Measurements from ENCODE around the gene SYP. TPM values are rescaled to one million over a fixed set of nuclear protein-coding genes. Genes with fewer than 3 reads are reported as not detected.

SYP gene
- total RNA-seq, 1 experiment from 2014 or later, result 0.75 TPM

- Mint-ChIP-seq H3K4me3 (ENCODE audit: unreplicated experiment) (no peak overlapping the region), H3K27me3 (ENCODE audit: insufficient read depth, unreplicated experiment) (no peaks in the 10 kb centered on the region), H3K36me3 (ENCODE audit: insufficient read depth, unreplicated experiment) (peaks cover 24% of the 10 kb centered on the region), H3K9me3 (ENCODE audit: unreplicated experiment) (peaks cover 14% of the 10 kb centered on the region), H3K4me1 (ENCODE audit: insufficient read depth, unreplicated experiment) (peaks cover 5% of the 10 kb centered on the region), H3K27ac (ENCODE audit: low read depth, unreplicated experiment) (no peak overlapping the region)
- intact Hi-C loops (cut with micrococcal nuclease), result no loop called here
- BruUV-seq (replicated peaks), result no TSS peak
- POLR2A ChIA-PET, result no interaction called here
- no peak for TF ChIP-seq CTCF (IDR thresholded peaks at IDR 0.05; ENCODE audit: unreplicated experiment)
- CTCF ChIA-PET, result no interaction called here
- no peak for DNase-seq (ENCODE audit: unreplicated experiment)
Observed at GRCh38 chrX:49243166-49243565, 43.2 kb upstream of the SYP start.

- peak; percentile 16 for DNase-seq (ENCODE audit: unreplicated experiment)
- BruUV-seq (replicated peaks), result no TSS peak
- Mint-ChIP-seq H3K36me3 (ENCODE audit: insufficient read depth, unreplicated experiment) (peaks cover 24% of the 10 kb centered on the region), H3K9me3 (ENCODE audit: unreplicated experiment) (peaks cover 14% of the 10 kb centered on the region), H3K27ac (ENCODE audit: low read depth, unreplicated experiment) (no peak overlapping the region), H3K4me3 (ENCODE audit: unreplicated experiment) (no peak overlapping the region), H3K27me3 (ENCODE audit: insufficient read depth, unreplicated experiment) (no peaks in the 10 kb centered on the region), H3K4me1 (ENCODE audit: insufficient read depth, unreplicated experiment) (peaks cover 5% of the 10 kb centered on the region)
- intact Hi-C loops (cut with micrococcal nuclease), result no loop called here
- ChIA-PET POLR2A (no interaction called here), CTCF (no interaction called here)
- no peak for TF ChIP-seq CTCF (IDR thresholded peaks at IDR 0.05; ENCODE audit: unreplicated experiment)
Observed at GRCh38 chrX:49242545-49243066, 42.6 kb upstream of the SYP start.

- no peak for TF ChIP-seq CTCF (IDR thresholded peaks at IDR 0.05; ENCODE audit: unreplicated experiment)
- Mint-ChIP-seq H3K4me3 (ENCODE audit: unreplicated experiment) (no peak overlapping the region), H3K36me3 (ENCODE audit: insufficient read depth, unreplicated experiment) (peaks cover 6% of the 10 kb centered on the region), H3K27ac (ENCODE audit: low read depth, unreplicated experiment) (no peak overlapping the region), H3K9me3 (ENCODE audit: unreplicated experiment) (peaks cover 6% of the 10 kb centered on the region), H3K27me3 (ENCODE audit: insufficient read depth, unreplicated experiment) (no peaks in the 10 kb centered on the region), H3K4me1 (ENCODE audit: insufficient read depth, unreplicated experiment) (peaks cover 11% of the 10 kb centered on the region)
- intact Hi-C loops (cut with micrococcal nuclease), result no loop called here
- ChIA-PET POLR2A (interaction anchor here (1.5 kb wide), 1 partner anchor 10 kb away, joined by 3 read pairs; no protein-coding TSS in a partner anchor), CTCF (interaction anchor here (0.7 to 2.1 kb wide), 2 partner anchors 46 to 68 kb away, joined by 3 to 5 read pairs; no protein-coding TSS in a partner anchor)
- no peak for DNase-seq (ENCODE audit: unreplicated experiment)
- no TSS peak for BruUV-seq (replicated peaks)
Observed at GRCh38 chrX:49238735-49239134, 38.7 kb upstream of the SYP start.

GRCh38 chrX:49237060-49237459, 37.1 kb upstream of the SYP start:
- H3K4me3 Mint-ChIP-seq (ENCODE audit: unreplicated experiment), result peak overlapping the region; percentile 24
- no peaks in the 10 kb centered on the region for H3K36me3 Mint-ChIP-seq (ENCODE audit: insufficient read depth, unreplicated experiment)
- POLR2A ChIA-PET, result no interaction called here
- no peak overlapping the region for H3K27ac Mint-ChIP-seq (ENCODE audit: low read depth, unreplicated experiment)
- TF ChIP-seq CTCF (IDR thresholded peaks at IDR 0.05; ENCODE audit: unreplicated experiment), result no peak
- intact Hi-C loops (cut with micrococcal nuclease), result no loop called here
- no peaks in the 10 kb centered on the region for H3K27me3 Mint-ChIP-seq (ENCODE audit: insufficient read depth, unreplicated experiment)
- no peak for DNase-seq (ENCODE audit: unreplicated experiment)
- peaks cover 6% of the 10 kb centered on the region for H3K4me1 Mint-ChIP-seq (ENCODE audit: insufficient read depth, unreplicated experiment)
- no peaks in the 10 kb centered on the region for H3K9me3 Mint-ChIP-seq (ENCODE audit: unreplicated experiment)
- CTCF ChIA-PET, result interaction anchor here (0.5 kb wide), 1 partner anchor 8 kb away, joined by 4 read pairs; no protein-coding TSS in a partner anchor
- no TSS peak for BruUV-seq (replicated peaks)

Data from MCF 10A (cell line).